OCI-M1 (cell line): ENCODE measurements around the gene FPR1.

Experiments used
- DNase-seq: peaks from one replicate; lab custom pipeline; 2025; lab: John Stamatoyannopoulos, UW

FPR1 gene

DNA sequence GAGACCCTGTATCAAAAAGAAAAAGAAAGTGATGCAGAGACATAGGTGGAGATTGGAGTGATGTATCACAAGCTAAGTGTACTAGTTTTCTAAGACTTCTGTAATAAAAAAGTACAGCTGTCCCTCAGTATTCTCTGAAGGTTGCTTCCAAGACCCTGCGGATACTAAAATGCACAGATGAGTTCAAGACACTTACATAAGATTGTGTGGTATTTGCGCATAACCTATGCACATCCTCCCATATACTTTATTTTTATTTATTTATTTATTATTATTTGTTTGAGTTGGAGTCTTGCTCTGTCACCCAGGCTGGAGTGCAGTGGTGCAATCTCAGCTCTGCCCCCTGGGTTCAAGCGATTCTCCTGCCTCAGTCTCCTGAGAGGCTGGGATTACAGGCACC, 14.3 kb downstream of the FPR1 start:
- DNase-seq, result no peak

DNA sequence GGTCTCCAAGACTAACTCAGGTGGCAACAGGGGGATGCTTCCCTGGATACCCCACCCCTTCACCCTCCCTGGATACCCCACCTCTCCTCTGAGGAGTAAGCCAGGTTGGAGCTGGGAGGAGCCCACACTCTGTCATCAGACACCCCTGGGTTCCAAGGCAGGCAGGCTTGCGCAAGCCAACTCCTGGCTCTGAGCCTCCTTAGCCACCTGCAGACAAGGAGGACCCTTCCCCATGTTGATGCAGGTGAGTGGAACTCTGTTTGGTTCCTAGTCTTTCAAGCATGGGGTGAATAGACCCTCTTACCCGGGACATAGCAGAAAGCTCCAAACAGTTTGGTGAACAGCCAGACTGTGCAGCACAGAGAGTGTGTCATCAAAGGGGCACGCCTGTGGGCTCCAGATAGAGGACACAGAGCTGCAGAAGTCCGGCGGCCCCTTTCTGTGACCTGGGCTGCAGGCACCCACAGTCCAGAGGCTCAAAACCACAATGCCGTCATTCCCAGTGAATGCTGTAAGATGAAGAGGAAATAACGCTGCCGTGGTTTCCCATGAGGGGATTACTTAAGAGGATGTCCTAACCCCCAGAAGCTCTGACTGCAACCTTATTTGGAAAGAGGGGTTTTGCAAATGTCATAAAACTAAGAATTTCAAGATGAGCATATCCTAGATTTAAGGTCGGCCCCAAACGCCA, 15.8 kb downstream of the FPR1 start:
- peak; percentile 84 for DNase-seq

DNA sequence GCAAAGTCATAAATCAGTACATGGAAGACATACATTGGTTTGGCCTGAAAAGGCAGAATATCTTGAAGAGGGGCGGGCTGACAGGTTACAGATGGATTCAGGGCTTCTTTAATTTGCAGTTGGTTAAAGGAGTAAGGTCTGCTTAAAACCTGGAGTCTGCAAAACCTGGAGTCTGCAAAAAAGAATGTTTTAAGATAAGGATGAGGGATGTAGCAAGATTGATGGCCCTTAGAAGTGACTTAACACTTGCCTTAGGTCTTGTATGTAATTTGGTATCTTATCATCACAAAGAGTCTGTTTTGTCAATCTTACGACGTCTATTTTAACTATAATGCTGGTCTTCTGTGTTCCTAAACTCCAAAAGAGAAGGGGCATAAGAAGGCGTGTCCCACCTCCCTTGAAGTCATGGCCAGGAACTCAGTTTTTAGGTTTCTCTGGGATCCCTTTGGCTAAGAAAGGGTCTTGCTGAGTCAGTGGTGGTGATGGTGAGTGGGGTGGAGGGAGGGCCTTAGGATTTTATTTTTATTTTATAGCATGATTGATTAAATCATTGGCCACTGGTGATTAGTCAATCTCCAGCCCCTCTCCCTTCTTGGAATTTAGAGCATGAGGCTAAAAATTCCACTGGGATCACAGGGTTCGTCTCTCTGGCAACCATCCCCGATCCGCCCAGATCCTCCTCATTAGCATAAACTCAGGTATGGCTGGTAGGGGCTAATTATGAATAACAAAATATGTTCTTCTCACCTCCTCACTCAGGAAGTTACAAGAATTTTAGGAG, 17.7 kb downstream of the FPR1 start:
- no peak for DNase-seq

DNA sequence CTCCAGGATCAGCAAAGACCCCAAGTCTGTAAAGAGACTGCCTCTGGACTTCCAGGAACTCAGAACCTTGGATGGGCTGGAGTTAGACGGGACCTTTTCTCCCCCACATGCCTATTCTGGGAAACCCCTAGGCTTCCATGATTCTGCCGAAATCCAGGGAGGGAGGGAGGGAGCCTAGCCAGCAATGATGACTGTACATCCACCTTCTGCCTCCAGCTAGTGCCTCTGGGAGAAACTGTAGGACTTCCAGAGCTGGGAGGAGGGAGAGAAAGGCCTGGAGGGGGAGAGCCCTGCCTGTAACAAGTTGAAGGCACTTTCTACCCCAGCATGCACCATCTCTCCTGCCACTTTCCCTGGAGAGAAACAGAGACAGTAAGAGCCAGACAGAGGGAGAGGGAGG, 21.9 kb downstream of the FPR1 start:
- no peak for DNase-seq

DNA sequence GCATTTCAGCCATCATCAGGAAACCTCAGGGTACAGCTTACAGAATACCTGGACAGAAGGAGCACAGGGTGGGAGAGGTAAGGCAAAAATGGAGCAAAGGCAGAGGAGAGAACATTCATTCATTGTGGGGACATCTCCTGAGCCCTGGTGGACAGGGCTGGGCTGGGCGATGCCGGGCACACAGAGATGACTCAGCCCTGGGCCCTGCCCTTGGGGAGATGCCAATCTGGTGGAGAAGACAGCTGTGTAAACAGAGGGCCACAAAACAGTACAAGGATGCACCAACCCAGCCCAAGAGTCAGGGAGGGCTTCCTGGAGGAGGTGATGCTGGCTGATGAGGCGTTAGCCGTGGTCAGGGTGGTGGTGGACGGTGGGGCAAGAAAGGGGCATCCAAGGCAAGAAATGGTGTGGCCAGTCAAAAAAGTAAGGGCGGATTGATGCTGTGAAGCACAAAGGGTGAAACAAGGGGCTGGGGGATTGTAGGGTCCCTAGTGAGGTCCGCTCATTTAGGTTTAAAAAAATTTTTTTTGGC, 24.3 kb downstream of the FPR1 start:
- DNase-seq, result no peak

DNA sequence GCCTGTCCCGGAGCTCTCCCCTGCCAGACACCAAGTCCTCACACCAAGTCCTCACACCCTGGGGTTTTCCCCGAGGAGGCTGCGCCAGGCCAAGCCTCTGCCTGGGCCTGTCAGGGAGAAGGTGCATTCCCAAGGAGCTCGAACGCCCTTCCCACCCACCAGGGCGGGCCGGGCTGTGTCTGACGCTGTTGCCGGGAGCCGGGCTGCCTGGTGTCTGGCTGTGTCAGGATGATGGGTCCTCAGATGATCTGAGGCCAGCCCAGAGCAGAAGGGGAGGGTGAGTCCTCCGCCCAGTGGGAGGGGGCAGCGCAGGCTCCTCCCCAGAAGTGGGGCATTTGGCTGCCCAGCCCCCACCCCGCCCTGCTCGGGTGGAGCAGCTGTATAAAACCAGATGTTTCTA, 25.6 kb downstream of the FPR1 start:
- DNase-seq, result peak; percentile 23

DNA sequence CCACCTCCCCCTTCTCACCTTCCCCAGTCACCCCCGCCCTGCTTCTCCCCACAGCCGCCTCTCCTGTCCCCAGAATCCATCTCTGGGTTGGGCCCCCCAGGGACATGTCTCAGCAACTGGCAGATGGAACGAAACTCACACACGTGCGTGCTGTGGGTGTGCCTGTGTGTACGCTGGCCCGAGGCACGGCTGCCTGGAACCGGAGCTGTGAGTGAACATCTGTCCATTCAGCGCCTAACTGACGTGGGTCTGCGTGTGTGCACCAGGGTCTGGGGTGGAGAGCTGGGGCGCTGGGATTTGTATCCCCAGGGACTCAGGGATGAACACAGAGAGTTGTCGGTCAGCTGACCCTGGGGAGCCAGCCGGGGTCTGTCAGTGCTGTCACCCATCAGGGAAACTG, 27.1 kb downstream of the FPR1 start:
- no peak for DNase-seq

DNA sequence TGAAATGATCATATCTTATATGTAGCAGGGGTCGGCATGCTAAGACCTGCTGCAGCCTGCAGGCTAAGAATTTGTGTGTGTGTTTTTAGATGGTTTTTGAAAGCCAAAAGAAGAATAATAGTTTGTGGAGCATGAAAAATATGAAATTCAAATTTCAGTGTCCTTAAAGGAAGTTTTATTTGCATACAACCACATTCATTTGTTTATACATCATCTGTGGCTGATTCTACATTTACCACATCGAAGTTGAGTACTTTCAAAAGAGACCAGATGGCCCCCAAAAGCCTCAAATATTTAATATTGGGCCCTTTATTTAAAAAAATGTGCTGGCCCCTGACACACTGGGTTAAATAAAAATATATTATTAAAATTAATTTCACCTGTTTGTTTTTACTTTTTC, 29.2 kb downstream of the FPR1 start:
- no peak for DNase-seq

DNA sequence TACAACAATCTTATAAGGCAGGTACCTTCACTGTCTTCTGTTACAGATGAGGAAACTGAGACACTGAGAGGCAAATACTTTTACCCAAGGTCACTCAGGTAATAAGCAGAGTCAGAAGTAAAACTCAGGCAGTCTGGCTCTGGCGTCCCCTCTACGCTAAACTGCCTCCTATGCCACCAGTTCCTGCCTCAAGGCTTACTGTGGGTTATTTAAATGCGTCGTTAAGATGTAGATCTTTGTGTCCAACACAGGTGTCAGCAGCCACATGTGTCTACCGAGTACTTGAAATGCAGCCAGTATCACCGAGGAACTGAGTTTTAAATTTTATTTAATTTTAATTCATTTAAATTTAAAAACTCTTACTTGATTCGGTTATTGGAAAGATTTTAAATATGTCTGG, 29.8 kb downstream of the FPR1 start:
- DNase-seq, result no peak

DNA sequence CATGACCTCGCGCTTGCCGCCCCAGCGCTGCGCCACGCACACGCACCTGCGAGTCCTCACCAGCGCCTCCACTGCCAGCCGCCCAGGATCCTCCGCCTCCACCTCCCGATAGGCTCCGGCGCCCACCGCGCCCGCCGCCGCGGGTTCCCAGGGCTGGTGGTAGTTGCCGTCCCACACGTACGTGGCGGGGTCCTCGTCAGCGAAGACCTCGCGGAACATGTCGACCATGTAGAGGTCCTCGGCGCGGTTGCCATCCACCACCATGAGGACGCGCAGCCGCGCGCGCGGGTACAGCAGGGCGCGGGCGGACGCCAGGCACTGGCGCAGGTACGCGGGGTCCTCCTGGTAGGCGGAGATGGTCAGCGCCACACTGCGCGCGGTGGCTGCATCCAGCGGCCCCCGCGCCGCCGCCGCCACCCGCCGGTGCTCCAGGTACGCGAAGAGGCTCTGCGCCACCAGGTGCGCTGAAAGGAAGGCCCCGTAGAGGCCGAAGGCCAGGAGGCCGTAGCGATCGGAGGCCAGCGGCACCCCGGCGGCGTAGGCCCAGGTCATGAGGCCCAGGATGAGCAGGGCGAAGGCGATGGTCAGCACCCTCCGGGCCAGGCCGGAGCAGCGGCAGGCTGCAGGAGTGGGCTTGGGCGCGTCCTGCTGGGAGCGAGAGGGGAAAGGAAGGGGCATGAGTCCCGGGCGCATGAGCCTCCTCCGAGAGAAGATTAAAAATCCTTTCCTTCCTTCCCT, 32.3 kb downstream of the FPR1 start:
- DNase-seq, result no peak

DNA sequence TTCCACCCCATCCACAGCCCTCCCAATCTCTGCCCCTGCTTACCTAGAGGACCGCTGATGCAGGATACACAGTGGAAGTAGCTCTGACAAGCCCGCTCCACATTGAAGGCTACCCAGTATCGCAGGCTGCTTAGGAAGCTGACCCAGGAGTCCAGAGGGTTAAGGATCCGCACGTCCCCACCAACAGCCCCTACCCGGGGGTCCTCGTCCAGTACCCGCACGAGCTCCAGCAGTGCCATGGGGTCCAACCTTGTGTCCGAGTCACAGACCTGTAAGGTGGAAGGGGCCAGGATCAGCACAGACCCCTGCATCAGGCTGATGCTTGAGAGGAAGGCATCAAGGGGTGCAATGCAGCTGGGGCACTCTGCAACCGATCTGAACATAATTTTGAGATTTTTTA, 34.8 kb downstream of the FPR1 start:
- no peak for DNase-seq

DNA sequence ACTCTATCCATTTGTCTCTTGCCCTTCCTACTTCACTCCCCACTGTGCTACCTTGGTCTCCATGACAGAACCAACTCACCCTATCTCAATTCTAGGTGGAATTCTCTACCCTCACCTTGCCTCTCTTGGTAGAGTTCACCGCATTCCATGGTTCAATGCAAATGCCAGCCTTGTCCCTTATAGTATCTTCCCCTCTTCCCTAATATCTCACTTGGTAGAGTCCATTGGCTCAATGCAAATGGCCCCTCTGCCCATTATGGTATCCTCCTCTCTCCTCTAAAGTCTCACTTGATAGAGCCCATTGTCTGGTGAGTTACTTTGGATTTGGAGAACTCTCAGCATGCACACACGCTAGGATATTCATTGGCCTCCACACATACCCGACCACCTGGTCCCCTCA, 35.8 kb downstream of the FPR1 start:
- no peak for DNase-seq

DNA sequence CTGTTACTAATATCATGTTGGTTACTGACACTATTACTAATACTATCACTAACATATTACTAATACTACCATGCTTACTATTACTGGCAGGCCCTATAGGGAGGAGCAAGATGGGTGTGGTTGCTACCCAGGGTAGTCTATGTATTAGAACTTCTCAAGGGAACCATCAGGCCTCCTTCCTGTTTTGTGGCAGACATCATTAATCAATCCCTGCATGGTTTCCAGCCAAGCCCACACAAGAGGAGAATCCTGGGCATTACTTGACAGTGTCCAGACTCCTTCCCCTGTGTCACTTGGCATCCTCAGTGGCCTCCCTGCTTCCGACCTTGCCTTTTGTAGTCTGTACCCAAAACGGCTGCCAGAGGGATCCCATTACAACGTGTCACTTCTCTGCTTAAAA, 36.8 kb downstream of the FPR1 start:
- peak; percentile 44 for DNase-seq

DNA sequence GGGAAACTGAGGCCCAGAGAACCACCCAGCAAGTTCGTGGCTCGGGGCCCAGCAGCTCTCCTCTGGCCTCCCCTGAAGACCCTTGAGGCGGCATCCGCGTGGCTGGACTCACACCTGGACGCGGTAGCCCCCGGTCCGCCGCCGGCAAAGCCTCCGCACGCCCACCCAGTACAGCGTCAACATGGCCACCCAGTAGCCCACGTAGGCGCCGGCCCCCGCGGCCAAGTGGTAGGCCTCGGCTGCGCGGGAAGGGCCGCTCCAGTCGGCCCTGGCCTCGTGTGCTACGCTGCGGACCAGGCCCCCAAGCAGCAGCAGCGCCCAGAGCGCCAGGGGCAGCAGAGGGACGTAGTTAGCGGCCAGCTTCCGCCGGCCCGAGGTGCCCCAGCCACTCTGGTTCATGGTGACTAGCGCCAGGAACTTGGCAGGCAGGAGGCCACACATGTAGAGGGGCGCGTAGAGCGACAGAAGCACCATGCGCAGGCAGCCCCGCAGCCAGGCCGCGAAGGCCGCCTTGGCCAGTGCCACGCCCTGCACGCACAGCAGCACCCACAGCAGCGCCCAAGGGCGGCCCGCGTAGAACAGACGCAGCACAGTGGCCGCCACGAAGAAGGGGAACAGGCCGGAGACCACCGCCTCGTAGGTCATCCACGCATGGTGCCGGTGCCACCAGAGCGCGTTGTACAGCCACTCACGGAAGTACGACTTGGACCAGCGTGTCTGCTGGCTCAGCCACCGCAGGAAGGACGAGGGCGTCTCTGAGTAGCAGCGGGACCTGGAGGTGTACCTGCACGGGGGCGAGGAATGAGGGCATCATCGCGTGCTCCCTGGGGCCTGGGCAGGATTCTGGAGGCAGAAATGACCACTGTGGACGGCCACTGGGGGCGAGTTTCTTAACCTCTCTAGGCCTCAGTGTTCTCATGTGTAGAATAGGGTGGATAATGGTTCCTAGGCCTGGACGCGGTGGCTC, 38.1 kb downstream of the FPR1 start:
- no peak for DNase-seq

DNA sequence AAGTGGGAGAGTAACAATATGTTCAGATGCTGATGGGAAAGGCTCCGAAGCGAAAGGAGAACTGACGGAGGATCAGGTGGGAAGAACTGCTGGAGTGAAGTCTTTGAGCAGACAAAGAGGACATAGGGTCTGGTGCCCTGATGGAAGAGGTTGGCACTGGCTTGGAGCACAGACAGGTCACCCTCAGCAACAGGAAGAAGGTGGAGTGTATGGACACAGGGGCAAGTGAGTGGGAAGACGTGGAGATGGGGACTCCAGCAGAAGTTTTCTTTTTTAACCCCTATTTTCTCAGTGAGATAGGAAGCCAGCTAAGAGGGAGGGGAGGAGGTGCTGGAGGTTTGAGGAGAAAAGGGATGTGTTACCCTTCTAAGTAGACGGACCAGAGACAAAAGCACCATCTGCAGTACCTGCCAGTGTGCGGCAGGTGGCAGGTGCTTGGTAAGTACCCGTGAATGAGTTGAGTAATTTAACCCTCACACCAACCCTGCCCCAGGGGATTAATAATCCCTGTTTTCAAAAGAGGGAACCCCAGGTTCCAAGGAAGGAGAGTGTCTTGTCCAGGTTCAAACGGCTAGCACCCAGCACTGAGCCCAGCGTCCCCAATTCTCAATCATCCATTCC, 39.1 kb downstream of the FPR1 start:
- peak; percentile 63 for DNase-seq

DNA sequence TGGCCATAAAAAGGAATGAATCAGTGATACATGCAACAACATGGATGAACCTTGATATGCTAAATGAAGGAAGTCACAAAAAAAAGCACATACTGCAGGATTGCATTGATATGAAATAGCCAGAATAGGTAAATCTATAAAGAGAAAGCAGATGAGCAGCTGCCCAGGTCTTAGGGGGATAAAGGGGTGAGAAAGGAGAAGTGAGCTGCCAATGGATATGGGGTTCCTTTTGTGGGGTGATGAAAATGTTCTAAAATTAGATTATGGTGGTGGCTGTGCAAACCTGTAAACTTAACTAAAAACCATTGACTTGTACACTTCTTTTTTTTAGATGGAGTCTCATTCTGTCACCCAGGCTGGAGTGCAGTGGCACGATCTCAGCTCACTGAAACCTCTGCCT, 40.0 kb downstream of the FPR1 start:
- DNase-seq, result no peak

DNA sequence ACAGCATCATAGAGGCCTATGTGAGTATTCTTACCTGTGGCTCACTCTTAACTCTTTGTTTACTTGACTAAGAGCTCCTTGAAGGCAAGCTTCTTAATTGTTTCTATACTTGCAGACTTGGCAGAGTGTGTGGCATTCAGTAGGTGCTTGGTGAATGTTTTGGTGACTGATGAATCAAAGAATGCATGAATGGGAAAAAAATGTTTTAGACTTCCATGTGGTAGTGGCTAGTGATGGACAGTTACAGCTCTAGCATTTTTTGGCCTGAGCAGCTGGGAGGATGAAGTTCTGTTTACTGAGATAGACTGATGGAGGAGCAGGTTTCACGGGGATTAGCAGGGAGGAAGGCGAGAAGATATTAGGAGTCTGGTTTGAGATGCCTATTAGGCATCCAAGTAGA, 41.5 kb downstream of the FPR1 start:
- DNase-seq, result no peak

DNA sequence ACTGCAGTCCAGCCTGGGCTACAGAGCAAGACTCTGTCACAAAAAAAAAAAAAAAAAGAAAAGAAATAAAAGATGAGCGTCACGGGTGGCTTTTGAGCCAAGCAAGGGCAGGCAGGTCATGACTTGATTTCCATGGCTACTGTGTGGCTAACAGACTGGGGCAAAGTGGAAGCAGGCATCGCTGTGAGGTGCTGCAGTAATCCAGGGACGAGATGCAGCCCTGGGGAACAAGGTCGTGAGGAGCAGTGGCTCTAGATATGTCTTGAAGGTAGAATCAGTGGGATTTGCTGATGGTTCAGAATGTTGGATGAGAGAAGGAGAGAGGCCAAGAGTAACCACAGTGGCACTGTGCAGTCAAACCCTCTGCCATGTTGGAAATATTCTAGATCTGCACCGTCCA, 42.1 kb downstream of the FPR1 start:
- no peak for DNase-seq

DNA sequence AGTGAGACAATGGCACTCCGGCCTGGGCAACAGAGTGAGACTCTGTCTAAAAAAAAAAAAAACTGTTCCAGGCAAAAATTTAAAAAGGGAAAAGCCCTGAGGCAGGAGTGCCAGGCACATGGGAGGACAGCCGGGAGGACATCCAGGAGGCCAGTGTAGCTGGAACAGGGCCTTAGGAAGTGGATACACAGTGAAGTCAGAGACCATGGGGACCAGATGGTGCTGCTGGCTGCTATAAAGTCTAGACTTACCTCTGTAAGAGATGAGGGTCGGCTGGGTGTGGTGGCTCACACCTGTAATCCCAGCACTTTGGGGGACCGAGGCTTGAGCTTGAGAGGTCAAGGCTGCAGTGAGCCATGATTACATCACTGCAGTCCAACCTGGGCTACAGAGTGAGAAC, 42.9 kb downstream of the FPR1 start:
- no peak for DNase-seq

DNA sequence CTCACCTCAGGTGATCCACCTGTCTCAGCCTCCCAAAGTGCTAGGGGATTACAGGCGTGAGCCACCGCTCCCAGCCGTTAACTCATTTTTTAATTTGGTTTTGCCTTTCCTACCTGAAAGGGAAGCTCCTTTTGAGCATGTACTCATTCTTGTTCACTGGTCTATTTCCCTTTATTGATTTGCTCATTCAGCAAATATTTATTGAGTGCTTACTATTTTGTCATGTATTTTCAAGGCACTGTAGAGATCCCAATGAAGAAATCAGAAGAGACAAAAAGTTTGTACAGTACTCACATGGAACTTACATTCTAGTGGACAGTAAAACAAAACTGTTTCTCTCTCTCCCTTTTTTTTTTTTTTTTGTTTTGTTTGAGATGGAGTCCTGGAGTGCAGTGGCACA, 44.8 kb downstream of the FPR1 start:
- DNase-seq, result no peak

DNA sequence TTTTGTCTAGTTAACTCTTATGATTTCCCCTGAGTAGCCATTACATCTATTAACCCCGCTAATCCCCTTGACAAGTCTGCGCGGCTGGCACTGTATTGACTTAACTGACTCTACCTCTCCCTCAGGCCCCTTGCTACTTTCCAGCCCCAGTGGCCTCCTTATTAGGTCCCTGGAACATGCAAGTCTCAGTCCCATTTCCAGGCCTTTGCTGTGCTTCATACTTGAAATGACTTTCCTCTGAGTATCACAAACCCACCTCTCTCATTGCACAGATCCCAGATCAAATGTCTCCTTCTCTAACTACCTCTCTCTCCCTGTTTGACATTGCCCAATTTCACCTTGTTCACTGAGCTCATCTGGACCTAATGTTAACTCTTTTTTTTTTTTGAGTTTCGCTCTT, 45.4 kb downstream of the FPR1 start:
- no peak for DNase-seq
